Activated T-cell treated with anti-CD3 and anti-CD28 coated beads for 48 hours (primary cell): ENCODE results near the gene ASH1L.
"Not testable (repeated sequence)": the region's sequence is repeated elsewhere in the genome, so short reads cannot be mapped to it uniquely, and the experiment has no call there.

ENCODE experiments used
- DNase-seq: peaks from one replicate; pipeline ENCODE4 v3.0.0-alpha.2; 2020; ENCODE audit warnings: low read depth

ASH1L gene

GRCh38 chr1:155304558-155305063 is 258.0 kb downstream of the ASH1L start:
- DNase-seq = no peak

- DNase-seq = no peak
Measured at GRCh38 chr1:155301342-155301841, 261.2 kb downstream of the ASH1L start, which contains the start of gene PKLR. Gene PKLR, minus strand, starts transcription at chr1:155301438. Its CDS starts 43 bp downstream, at chr1:155301395.

GRCh38 chr1:155300553-155301329 is 261.9 kb downstream of the ASH1L start:
- no peak for DNase-seq

- DNase-seq = no peak
Measured at GRCh38 chr1:155300024-155300423, 262.6 kb downstream of the ASH1L start.

- DNase-seq = no peak
Measured at GRCh38 chr1:155297384-155297783, 265.2 kb downstream of the ASH1L start.

- DNase-seq = no peak
Measured at GRCh38 chr1:155296661-155297060, 265.9 kb downstream of the ASH1L start.

- DNase-seq = no peak
Measured at GRCh38 chr1:155295942-155296267, 266.7 kb downstream of the ASH1L start.

- no peak for DNase-seq
Measured at GRCh38 chr1:155295183-155295941, 267.2 kb downstream of the ASH1L start.

- no peak for DNase-seq
Measured at GRCh38 chr1:155294520-155295182, 268.0 kb downstream of the ASH1L start.

- DNase-seq = no peak
Measured at GRCh38 chr1:155293086-155293749, 269.4 kb downstream of the ASH1L start.

- not testable (repeated sequence) for DNase-seq
Measured at GRCh38 chr1:155291006-155291405, 271.6 kb downstream of the ASH1L start.

GRCh38 chr1:155287987-155288543 is 274.5 kb downstream of the ASH1L start:
- DNase-seq = no peak

- no peak for DNase-seq
Measured at GRCh38 chr1:155286544-155286943, 276.1 kb downstream of the ASH1L start.

GRCh38 chr1:155285631-155286044 is 277.0 kb downstream of the ASH1L start:
- DNase-seq = no peak
